GM19463 (cell line): ENCODE results near the gene BCAS3.

ENCODE experiments used
- ATAC-seq: cut with Tn5 transposase; IDR thresholded peaks from one replicate; pipeline ENCODE4 v1.9.1; 2021; ENCODE audit warnings: mild to moderate bottlenecking, moderate library complexity; ENCODE audit not compliant: unreplicated experiment

The BCAS3 gene

GRCh38 chr17:61267847-61268246 lies 590.2 kb downstream of the BCAS3 start:
- no peak for ATAC-seq

- ATAC-seq, result no peak
These were observed 597.7 kb downstream of the BCAS3 start for GRCh38 chr17:61275395-61275794.

- ATAC-seq, result no peak
These were observed 599.2 kb downstream of the BCAS3 start for GRCh38 chr17:61276806-61277205.

GRCh38 chr17:61279476-61280145 lies 602.0 kb downstream of the BCAS3 start:
- ATAC-seq, result no peak

- ATAC-seq, result peak; percentile 47
These were observed 602.7 kb downstream of the BCAS3 start for GRCh38 chr17:61280338-61280737.

GRCh38 chr17:61280851-61281250 lies 603.2 kb downstream of the BCAS3 start:
- ATAC-seq, result no peak

GRCh38 chr17:61282377-61282776 lies 604.7 kb downstream of the BCAS3 start:
- ATAC-seq, result no peak

GRCh38 chr17:61283043-61283442 lies 605.4 kb downstream of the BCAS3 start:
- ATAC-seq, result no peak

GRCh38 chr17:61284174-61284573 lies 606.5 kb downstream of the BCAS3 start:
- ATAC-seq, result no peak

GRCh38 chr17:61284746-61285145 lies 607.1 kb downstream of the BCAS3 start:
- ATAC-seq, result no peak

- no peak for ATAC-seq
These were observed 608.1 kb downstream of the BCAS3 start for GRCh38 chr17:61285526-61286320.

GRCh38 chr17:61286449-61286848 lies 608.8 kb downstream of the BCAS3 start:
- ATAC-seq, result no peak

GRCh38 chr17:61289408-61290385 lies 612.0 kb downstream of the BCAS3 start:
- ATAC-seq, result no peak

- ATAC-seq, result no peak
These were observed 614.0 kb downstream of the BCAS3 start for GRCh38 chr17:61291451-61292285.

- no peak for ATAC-seq
These were observed 616.6 kb downstream of the BCAS3 start for GRCh38 chr17:61294286-61294685.

GRCh38 chr17:61294777-61295176 lies 617.1 kb downstream of the BCAS3 start:
- ATAC-seq, result no peak

- ATAC-seq, result no peak
These were observed 618.4 kb downstream of the BCAS3 start for GRCh38 chr17:61296058-61296457.

GRCh38 chr17:61299517-61300513 lies 622.2 kb downstream of the BCAS3 start:
- no peak for ATAC-seq
